ENCODE measurements around the gene TMEM59L. TPM values are rescaled to one million over a fixed set of nuclear protein-coding genes. Genes with fewer than 3 reads are reported as not detected.

The TMEM59L gene
- total RNA-seq, 6 donors from 2014 or later: 0.30 to 2.8 (median 1.0) TPM; not detected in 2

GRCh38 chr19:18586306-18586705, 26.4 kb upstream of the TMEM59L start:
- Histone ChIP-seq H3K4me1 (peaks cover 19 to 29% (median 22%) of the 10 kb centered on the region in 4 donors), H3K9me3 (no peaks in the 10 kb centered on the region), H3K4me3 (no peak overlapping the region), H3K36me3 (peaks cover 0 to 10% (median 7%) of the 10 kb centered on the region in 4 donors), H3K27me3 (no peaks in the 10 kb centered on the region), H3K27ac (no peak overlapping the region)
- TF ChIP-seq POLR2A (IDR thresholded peaks at IDR 0.05): no peak
- TF ChIP-seq EP300 (IDR thresholded peaks at IDR 0.05): no peak
- no peak for TF ChIP-seq POLR2AphosphoS5 (IDR thresholded peaks at IDR 0.05)
- TF ChIP-seq CTCF (IDR thresholded peaks at IDR 0.05): no peak
- DNase-seq (no peak), ATAC-seq (ENCODE audit: low FRiP score in 2 of 2) (no peak)
- WGBS, 2 donors: 52 to 60% methylated on average over 2 of the region's 2 CpGs

GRCh38 chr19:18587561-18587960, 25.1 kb upstream of the TMEM59L start:
- TF ChIP-seq POLR2A (IDR thresholded peaks at IDR 0.05): no peak
- TF ChIP-seq CTCF (IDR thresholded peaks at IDR 0.05): no peak
- TF ChIP-seq POLR2AphosphoS5 (IDR thresholded peaks at IDR 0.05): no peak
- TF ChIP-seq EP300 (IDR thresholded peaks at IDR 0.05): no peak
- Histone ChIP-seq H3K4me1 (peaks cover 19 to 29% (median 22%) of the 10 kb centered on the region in 4 donors), H3K36me3 (peaks cover 0 to 15% (median 9%) of the 10 kb centered on the region in 4 donors), H3K27me3 (no peaks in the 10 kb centered on the region), H3K9me3 (no peaks in the 10 kb centered on the region), H3K27ac (peak overlapping the region in 3 of 4 donors; percentile 82 to 88 (median 87)), H3K4me3 (no peak overlapping the region)
- DNase-seq (no peak), ATAC-seq (ENCODE audit: low FRiP score in 2 of 2) (no peak)
- WGBS, 2 donors: 88 to 92% methylated on average over 12 of the region's 12 CpGs

- Histone ChIP-seq H3K36me3 (peaks cover 0 to 15% (median 9%) of the 10 kb centered on the region in 4 donors), H3K4me3 (peak overlapping the region; percentile 60 to 93 (median 86)), H3K4me1 (peaks cover 19 to 29% (median 22%) of the 10 kb centered on the region in 4 donors), H3K9me3 (no peaks in the 10 kb centered on the region), H3K27me3 (no peaks in the 10 kb centered on the region), H3K27ac (peak overlapping the region; percentile 78 to 88 (median 84))
- 33 to 37% methylated on average over 6 to 16 of the region's 16 CpGs for WGBS, 2 donors
- ATAC-seq (ENCODE audit: low FRiP score in 2 of 2) (no peak), DNase-seq (no peak)
- TF ChIP-seq EP300 (IDR thresholded peaks at IDR 0.05) (no peak), POLR2A (IDR thresholded peaks at IDR 0.05) (no peak), CTCF (IDR thresholded peaks at IDR 0.05) (no peak), POLR2AphosphoS5 (IDR thresholded peaks at IDR 0.05) (no peak)
Measured at GRCh38 chr19:18587962-18588610, 24.6 kb upstream of the TMEM59L start.

GRCh38 chr19:18588611-18589379, 23.9 kb upstream of the TMEM59L start, which contains the start of gene REX1BD:
Gene REX1BD (plus strand): TSS chr19:18588798. CDS start chr19:18588802, 4 bp downstream.
- peak; percentile 82 to 95 for DNase-seq
- Histone ChIP-seq H3K9me3 (no peaks in the 10 kb centered on the region), H3K4me3 (peak within 1 kb of the TSS; percentile 60 to 93 (median 86)), H3K27me3 (no peaks in the 10 kb centered on the region), H3K27ac (peak within 1 kb of the TSS; percentile 78 to 88 (median 84)), H3K4me1 (peaks cover 20 to 30% (median 24%) of the 10 kb centered on the region in 4 donors), H3K36me3 (peaks cover 0 to 15% (median 9%) of the 10 kb centered on the region in 4 donors)
- TF ChIP-seq CTCF (IDR thresholded peaks at IDR 0.05) (peak; percentile 74 to 95 (median 92)), POLR2A (IDR thresholded peaks at IDR 0.05) (peak in 2 of 4 donors; percentile 25 to 67), POLR2AphosphoS5 (IDR thresholded peaks at IDR 0.05) (peak; percentile 38 to 43), EP300 (IDR thresholded peaks at IDR 0.05) (no peak)
- peak; percentile 93 to 96 for ATAC-seq (ENCODE audit: low FRiP score in 2 of 2)
- WGBS, 2 donors: 0 to 5% methylated on average over 4 to 40 of the region's 72 CpGs
